Fibroblast of villous mesenchyme (primary cell): ENCODE results near the gene ATOH8. TPM values are rescaled to one million over a fixed set of nuclear protein-coding genes. Genes with fewer than 3 reads are reported as not detected.

Experiments used
- DNase-seq: peaks from one replicate; pipeline ENCODE4 v3.0.0-alpha.2; 2010; ENCODE audit warnings: low read depth
- H3K4me3 ChIP-seq: 2 replicates; pipeline ENCODE4 v1.5.1; 2011; ENCODE audit warnings: low read depth, mild to moderate bottlenecking, low read length
- CTCF ChIP-seq: IDR thresholded peaks from 2 replicates; pipeline ENCODE4 v1.5.1; 2012; ENCODE audit warnings: low read depth, mild to moderate bottlenecking, low read length; ENCODE audit not compliant: insufficient read depth
- total RNA-seq: library from RNA; depleted of rRNA; stranded (reverse); fragments of >200 nt; gene quantifications from 2 replicates; pipeline ENCODE4 v1.2.3, GENCODE V29; 2012

Gene ATOH8, protein sequence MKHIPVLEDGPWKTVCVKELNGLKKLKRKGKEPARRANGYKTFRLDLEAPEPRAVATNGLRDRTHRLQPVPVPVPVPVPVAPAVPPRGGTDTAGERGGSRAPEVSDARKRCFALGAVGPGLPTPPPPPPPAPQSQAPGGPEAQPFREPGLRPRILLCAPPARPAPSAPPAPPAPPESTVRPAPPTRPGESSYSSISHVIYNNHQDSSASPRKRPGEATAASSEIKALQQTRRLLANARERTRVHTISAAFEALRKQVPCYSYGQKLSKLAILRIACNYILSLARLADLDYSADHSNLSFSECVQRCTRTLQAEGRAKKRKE
- total RNA-seq, result 6.8 and 9.1 TPM in 2 replicates

DNA sequence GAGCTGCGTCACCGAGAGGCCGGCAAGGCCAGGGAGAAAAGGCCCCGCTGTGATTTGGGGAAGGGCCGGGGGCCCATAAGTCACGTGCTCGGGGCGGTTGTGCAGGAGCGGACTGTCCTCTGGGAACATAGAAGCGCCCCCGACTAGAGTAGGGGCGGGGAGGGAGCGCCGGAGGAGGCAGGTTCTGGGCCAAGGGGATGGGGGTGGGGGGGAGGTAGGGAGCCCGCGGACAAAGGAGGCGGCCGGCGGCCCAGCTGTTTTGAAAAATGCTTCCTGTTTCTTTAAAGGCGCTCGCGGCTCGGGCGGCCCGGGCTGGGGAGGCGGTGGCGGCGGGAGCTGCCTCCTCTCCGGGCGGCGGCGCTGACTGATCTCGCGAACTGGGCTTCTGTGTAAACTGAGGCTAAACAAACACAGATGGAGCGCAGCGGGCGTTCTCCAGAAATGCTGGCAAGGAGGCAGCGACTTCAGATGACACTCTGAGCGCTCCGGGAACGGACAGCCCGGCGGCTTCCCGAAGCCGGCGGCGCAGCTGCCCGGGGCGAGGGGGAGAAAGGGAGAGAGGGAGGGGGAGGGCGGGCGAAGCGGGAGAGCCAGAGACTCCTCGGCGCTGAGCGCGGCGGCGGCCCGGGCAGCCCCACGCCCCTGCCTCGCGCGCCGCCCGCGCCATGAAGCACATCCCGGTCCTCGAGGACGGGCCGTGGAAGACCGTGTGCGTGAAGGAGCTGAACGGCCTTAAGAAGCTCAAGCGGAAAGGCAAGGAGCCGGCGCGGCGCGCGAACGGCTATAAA is at the start of gene ATOH8:
ATOH8 (plus strand) TSS at position 467 of the 788 bp plus-strand sequence; CDS start at position 666, 199 bp downstream.
- no peak for TF ChIP-seq CTCF
- H3K4me3 ChIP-seq, result peak within 1 kb of the TSS; percentile 67
- peak; percentile 74 for DNase-seq

DNA sequence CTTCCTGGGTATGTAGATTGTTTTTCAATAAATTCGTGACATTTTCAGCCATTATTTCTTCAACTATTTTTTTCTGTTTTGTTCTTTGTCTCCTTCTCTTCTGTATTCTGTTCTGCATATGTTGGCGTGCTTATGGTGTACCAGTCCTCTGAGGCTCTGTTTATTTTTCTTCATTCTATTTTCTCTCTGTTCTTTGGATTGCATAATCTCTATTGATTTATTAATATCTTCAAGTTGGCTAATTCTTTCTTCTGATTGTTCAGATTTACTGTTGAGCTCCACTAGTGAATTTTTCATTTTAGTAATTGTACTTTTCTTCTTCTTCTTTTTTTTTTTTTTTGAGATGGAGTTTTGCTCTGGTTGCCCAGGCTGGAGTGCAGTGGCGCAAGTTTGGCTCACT is 49.8 kb upstream of the ATOH8 start:
- no peak for TF ChIP-seq CTCF
- no peak for DNase-seq
- H3K4me3 ChIP-seq, result no peak overlapping the region

DNA sequence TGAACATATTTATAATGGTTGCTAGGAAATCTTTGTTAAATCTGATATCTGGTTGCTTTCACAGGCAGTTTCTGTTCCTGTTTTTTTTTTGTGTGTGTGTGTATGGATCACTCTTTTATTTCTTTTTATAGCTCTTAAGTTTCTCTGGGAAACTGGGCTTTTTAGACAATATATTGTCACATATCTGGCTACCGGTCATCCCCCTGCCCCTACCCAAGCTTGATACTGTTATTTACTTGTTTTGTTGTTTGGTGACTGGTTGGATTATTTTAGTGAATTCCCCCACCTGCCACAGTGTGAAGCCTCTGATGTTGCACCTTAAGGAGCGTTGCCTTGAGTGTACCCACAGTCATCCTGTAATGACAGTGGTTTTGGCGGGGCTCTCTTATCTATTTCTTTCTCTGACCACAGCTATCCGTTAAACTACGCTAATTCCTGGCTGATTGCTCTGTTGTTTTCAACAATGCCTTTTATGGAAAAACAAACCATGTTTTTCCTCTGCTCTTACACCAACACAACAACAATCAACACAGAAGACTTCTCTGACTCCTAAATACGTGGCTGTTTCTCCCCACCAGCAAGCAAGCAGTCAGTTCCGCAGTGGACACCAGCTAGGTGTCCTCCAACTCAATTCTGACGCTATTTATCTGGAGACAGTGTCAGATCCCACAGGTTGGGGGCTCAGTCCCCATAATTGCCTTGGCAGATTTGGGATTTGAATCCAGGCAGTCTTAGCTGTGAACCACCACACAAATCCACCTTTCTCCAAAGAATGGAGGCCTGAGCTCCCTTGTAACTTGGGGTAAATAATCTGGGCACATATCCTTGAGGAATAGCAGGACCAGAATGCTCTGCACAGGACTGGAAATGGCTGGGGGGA is 48.8 kb upstream of the ATOH8 start:
- no peak overlapping the region for H3K4me3 ChIP-seq
- peak; percentile 78 for DNase-seq
- no peak for TF ChIP-seq CTCF

DNA sequence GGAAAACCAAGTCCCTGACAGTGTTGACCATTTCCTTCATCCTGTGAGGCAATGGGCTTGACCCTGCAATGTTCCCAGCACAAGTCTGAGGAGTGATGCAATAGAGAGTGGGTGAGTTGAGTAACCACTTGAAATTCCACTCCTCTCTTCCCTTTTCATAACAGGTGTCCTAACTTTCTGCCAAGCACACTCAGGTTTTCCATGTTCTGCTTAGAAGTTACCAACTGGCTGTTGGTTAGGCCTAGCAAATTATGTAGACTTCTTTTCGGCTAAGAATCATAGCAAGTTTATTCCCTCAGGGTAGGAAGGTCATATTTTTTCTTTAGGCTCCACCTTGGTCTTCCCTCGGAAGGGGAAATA is 48.1 kb upstream of the ATOH8 start:
- no peak overlapping the region for H3K4me3 ChIP-seq
- TF ChIP-seq CTCF, result no peak
- DNase-seq, result peak; percentile 99

DNA sequence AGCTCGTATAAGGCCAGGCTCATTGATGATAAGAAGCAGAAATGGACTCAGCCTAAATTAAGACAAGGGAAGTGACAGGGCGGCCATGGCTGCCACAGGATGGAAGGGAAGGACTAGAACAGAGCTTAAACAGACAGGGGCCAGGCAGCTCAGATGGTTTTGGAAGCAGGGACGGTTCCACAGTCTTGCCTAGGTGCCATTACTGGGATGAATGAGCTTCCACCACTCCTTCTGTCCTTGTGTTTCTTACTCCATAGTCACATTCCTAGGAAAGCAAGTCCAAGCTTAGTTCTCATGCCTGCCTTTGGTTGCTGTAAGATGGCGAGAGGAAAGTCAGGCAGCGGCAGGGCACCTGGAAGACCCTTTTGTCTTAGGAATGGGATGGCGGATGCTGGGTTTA is 47.7 kb upstream of the ATOH8 start:
- TF ChIP-seq CTCF, result no peak

GRCh38 chr2:85706599-85707296 is 47.0 kb upstream of the ATOH8 start:
- TF ChIP-seq CTCF, result no peak
- H3K4me3 ChIP-seq, result no peak overlapping the region
- no peak for DNase-seq

More for the DNA sequence above, 47.7 kb upstream of the ATOH8 start:
- no peak for DNase-seq
- H3K4me3 ChIP-seq, result no peak overlapping the region
